Skeletal muscle tissue (tissue), 4 donors: ENCODE data around the gene ADAM17. TPM values are rescaled to one million over a fixed set of nuclear protein-coding genes. Genes with fewer than 3 reads are reported as not detected.
A peak's percentile ranks its signal among the peaks of the same experiment; 100 is the strongest.

Experiments
- H3K27ac ChIP-seq: one replicate; pipeline ENCODE4 v1.7.0; 2013; ENCODE audit warnings: mild to moderate bottlenecking, low read depth, low read length, inconsistent platforms
- H3K27me3 ChIP-seq, 3 donors: one replicate each; pipeline ENCODE4 v1.7.0; 2013; ENCODE audit warnings: low read length in 3 of 3; ENCODE audit not compliant: control insufficient read depth in 3 of 3, insufficient read depth in 3 of 3
- H3K36me3 ChIP-seq, 3 donors: one replicate each; pipeline ENCODE4 v1.7.0; 2013; ENCODE audit warnings: low read length in 3 of 3; ENCODE audit not compliant: control insufficient read depth in 3 of 3, insufficient read depth in 3 of 3
- H3K4me1 ChIP-seq, 3 donors: one replicate each; pipeline ENCODE4 v1.7.0; 2013; ENCODE audit warnings: low read length in 3 of 3, mild to moderate bottlenecking in 3 of 3; ENCODE audit not compliant: control insufficient read depth in 3 of 3, insufficient read depth in 3 of 3
- H3K4me3 ChIP-seq, 3 donors: one replicate each; pipeline ENCODE4 v1.7.0; 2013; ENCODE audit warnings: low read length in 3 of 3
- H3K9ac ChIP-seq, 3 donors: one replicate each; pipeline ENCODE4 v1.7.0; 2013; ENCODE audit warnings: low read length in 3 of 3, mild to moderate bottlenecking in 3 of 3, moderate library complexity in 2 of 3, low read depth in 1 of 3
- H3K9me3 ChIP-seq, 3 donors: one replicate each; pipeline ENCODE4 v1.7.0; 2013; ENCODE audit warnings: low read length in 3 of 3; ENCODE audit not compliant: control insufficient read depth in 3 of 3
- total RNA-seq: library from RNA; depleted of rRNA; stranded (reverse); fragments of >200 nt; gene quantifications from one replicate; pipeline ENCODE4 v1.2.3, GENCODE V29; 2014
- donor health status: Osteomylitis.

ADAM17 gene
- total RNA-seq, 1 donor from 2014 or later: 20.4 TPM

GRCh38 chr2:9477914-9478313 is 77.7 kb downstream of the ADAM17 start:
- no peaks in the 10 kb centered on the region for H3K9me3 ChIP-seq
- no peaks in the 10 kb centered on the region for H3K27me3 ChIP-seq
- H3K36me3 ChIP-seq: peaks cover 25 to 45% (median 37%) of the 10 kb centered on the region in 3 donors
- H3K4me3 ChIP-seq: no peak overlapping the region
- H3K9ac ChIP-seq: no peak overlapping the region
- H3K27ac ChIP-seq: no peak overlapping the region
- H3K4me1 ChIP-seq: peaks cover 9 to 30% (median 27%) of the 10 kb centered on the region in 3 donors

GRCh38 chr2:9474361-9475057 is 81.1 kb downstream of the ADAM17 start, which contains the start of gene IAH1:
IAH1 (plus strand) TSS chr2:9474551; CDS start chr2:9474567, 16 bp downstream.
- H3K4me1 ChIP-seq: peaks cover 9 to 30% (median 27%) of the 10 kb centered on the region in 3 donors
- peak within 1 kb of the TSS; percentile 85 to 92 (median 92) for H3K9ac ChIP-seq
- no peaks in the 10 kb centered on the region for H3K9me3 ChIP-seq
- H3K36me3 ChIP-seq: peaks cover 5 to 22% (median 11%) of the 10 kb centered on the region in 3 donors
- peak within 1 kb of the TSS; percentile 82 for H3K27ac ChIP-seq
- no peaks in the 10 kb centered on the region for H3K27me3 ChIP-seq
- H3K4me3 ChIP-seq: peak within 1 kb of the TSS; percentile 71 to 95 (median 91)

DNA sequence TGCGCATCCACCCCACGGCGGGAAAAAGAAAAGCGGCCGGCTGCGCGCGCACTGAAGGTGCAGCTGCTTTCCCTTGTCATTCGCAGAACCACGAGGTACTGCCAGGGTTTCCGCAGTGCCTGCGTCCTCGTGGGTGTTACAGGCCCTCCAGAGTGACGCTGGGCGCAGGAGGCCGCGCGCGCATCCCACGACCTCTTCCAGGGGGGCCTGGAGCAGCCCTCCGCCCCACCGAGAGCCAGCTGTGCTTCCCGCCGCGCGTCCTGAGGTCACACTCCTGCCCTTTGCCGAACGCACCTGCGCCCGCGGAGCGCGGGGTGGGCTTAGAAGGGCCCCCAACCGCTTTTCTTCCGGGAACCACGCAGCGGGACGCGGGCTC is 81.7 kb downstream of the ADAM17 start:
- Histone ChIP-seq H3K9ac (peak overlapping the region; percentile 85 to 92 (median 92)), H3K9me3 (no peaks in the 10 kb centered on the region), H3K27ac (peak overlapping the region; percentile 82), H3K4me3 (peak overlapping the region; percentile 71 to 95 (median 91)), H3K4me1 (peaks cover 9 to 30% (median 27%) of the 10 kb centered on the region in 3 donors), H3K27me3 (no peaks in the 10 kb centered on the region), H3K36me3 (peaks cover 8 to 22% (median 11%) of the 10 kb centered on the region in 3 donors)

DNA sequence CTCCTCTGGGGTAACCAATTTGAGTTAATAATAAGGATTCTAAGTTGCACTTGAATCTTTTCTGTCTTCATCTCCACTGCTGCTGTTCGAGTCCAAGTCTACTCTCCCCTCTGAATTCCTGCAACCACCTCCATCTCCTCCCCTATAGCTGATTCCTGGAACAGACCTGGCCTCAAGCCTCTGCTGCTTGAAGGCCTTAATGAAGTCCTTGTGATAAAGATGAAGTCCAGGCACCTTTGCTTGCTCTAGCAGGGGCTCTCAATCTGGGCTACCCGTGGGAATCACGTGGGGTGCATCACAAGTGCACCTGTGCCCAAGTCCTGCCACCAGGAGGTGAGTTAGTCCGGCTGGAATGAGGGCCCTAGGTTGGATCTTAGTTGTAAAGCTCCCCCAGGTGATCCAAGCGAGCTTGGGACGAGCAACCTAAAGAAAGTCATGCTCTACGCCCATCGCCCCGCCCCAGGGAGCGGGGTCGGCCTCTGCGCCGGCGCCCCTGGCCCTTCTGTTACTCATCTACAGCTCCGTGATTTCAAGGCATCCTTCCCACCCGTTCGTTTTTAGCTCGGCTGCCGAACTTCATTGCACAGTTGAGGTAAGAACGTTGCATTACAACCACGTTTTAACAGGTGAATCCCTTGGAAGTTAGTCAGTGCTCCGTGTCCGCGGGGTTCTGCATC is 82.2 kb downstream of the ADAM17 start:
- H3K27me3 ChIP-seq: no peaks in the 10 kb centered on the region
- peak overlapping the region; percentile 85 to 92 (median 92) for H3K9ac ChIP-seq
- H3K9me3 ChIP-seq: no peaks in the 10 kb centered on the region
- H3K4me3 ChIP-seq: peak overlapping the region; percentile 71 to 95 (median 91)
- H3K27ac ChIP-seq: peak overlapping the region; percentile 82
- H3K4me1 ChIP-seq: peaks cover 9 to 25% (median 24%) of the 10 kb centered on the region in 3 donors
- H3K36me3 ChIP-seq: peaks cover 8 to 17% (median 10%) of the 10 kb centered on the region in 3 donors

DNA sequence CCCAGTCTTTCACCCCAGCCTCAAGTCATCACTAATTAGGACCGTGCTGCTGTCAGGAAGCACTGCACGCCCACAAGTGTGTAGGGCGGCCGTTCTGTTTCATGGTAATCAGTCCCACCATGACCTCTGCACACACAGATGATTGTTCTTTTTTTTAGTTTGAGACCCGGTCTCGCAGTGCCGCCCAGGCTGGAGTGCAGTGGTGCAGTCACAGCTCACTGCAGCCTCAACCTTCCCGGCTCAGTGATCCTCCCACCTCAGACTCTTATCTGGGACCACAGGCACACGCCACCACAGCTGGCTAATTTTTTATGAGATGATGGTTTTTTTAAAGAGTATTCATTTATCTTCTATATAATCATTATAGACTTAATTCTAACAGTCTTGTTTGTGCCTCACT is 83.1 kb downstream of the ADAM17 start:
- Histone ChIP-seq H3K27me3 (no peaks in the 10 kb centered on the region), H3K36me3 (peaks cover 10 to 22% (median 13%) of the 10 kb centered on the region in 3 donors), H3K9ac (no peak overlapping the region), H3K27ac (no peak overlapping the region), H3K4me3 (no peak overlapping the region), H3K4me1 (peaks cover 9 to 24% (median 22%) of the 10 kb centered on the region in 3 donors), H3K9me3 (no peaks in the 10 kb centered on the region)

DNA sequence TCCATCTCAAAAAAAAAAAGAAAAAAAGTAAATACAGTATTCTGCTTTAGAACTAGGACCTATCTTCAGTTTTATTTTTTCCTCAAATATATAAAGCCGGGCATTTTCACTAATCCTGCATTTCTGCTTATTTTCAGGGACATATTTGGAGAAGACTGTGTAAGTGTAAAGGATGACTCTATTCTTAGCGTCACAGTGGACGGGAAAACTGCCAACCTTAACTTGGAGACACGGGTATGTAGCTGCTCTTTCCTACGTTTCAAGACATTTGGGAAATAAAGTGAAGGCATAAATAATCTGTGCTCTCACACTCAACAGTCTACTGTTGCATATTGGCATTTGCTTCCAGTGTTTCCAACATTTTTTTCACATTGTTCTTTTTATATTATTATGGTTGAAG is 84.4 kb downstream of the ADAM17 start:
- H3K27ac ChIP-seq: no peak overlapping the region
- no peaks in the 10 kb centered on the region for H3K27me3 ChIP-seq
- H3K36me3 ChIP-seq: peaks cover 6 to 15% (median 9%) of the 10 kb centered on the region in 3 donors
- no peaks in the 10 kb centered on the region for H3K9me3 ChIP-seq
- peaks cover 9 to 16% (median 15%) of the 10 kb centered on the region in 3 donors for H3K4me1 ChIP-seq
- no peak overlapping the region for H3K9ac ChIP-seq
- H3K4me3 ChIP-seq: no peak overlapping the region

GRCh38 chr2:9467687-9468086 is 87.9 kb downstream of the ADAM17 start:
- no peak overlapping the region for H3K27ac ChIP-seq
- peak overlapping the region in 1 of 3 donors; percentile 3 for H3K9ac ChIP-seq
- no peaks in the 10 kb centered on the region for H3K4me1 ChIP-seq
- H3K36me3 ChIP-seq: peaks cover 5 to 26% (median 11%) of the 10 kb centered on the region in 3 donors
- H3K27me3 ChIP-seq: no peaks in the 10 kb centered on the region
- no peak overlapping the region for H3K4me3 ChIP-seq
- H3K9me3 ChIP-seq: no peaks in the 10 kb centered on the region

DNA sequence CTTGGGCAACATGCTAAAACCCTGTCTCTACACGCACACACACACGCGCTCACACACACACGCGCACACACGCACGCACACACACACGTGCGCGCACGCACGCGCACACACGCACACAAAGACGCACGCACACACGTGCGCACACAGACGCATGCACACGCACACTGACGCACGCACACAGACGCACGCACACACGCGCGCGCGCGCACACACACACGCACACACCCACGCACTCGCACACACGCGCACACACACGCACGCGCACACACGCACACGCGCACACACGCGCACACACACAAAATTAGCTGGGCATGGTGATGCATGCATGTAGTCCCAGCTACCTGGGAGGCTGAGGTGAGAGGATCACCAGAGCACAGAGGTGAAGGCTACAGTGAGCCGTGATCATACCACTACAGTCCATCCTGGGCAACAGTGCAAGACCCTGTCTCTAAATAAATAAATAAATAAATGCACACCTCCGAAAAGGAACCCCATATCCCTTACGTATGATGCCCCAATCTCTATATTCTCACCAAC is 89.4 kb downstream of the ADAM17 start:
- Histone ChIP-seq H3K4me3 (no peak overlapping the region), H3K4me1 (no peaks in the 10 kb centered on the region), H3K9me3 (no peaks in the 10 kb centered on the region), H3K27ac (no peak overlapping the region), H3K36me3 (peaks cover 5 to 22% (median 17%) of the 10 kb centered on the region in 3 donors), H3K27me3 (no peaks in the 10 kb centered on the region), H3K9ac (no peak overlapping the region)

DNA sequence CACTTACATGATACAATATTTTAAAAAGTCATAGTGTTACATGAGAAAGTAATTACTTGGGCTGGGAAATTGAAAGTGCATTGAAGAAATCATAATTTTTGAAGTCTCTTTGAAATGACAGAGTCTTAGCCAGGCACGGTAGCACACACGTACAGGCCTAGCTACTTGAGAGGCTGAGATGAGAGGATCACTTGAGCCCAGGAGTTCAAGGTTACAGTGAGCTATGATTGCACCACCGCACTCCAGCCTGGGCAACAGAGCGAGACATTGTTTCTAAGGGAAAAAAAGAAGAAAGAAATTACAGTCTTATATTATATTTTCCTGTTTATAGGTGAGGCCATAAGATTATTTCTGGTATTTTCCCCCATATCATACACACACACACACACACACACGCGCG is 90.5 kb downstream of the ADAM17 start:
- H3K4me3 ChIP-seq: no peak overlapping the region
- H3K9me3 ChIP-seq: no peaks in the 10 kb centered on the region
- peaks cover 5 to 24% (median 21%) of the 10 kb centered on the region in 3 donors for H3K36me3 ChIP-seq
- H3K9ac ChIP-seq: no peak overlapping the region
- H3K27ac ChIP-seq: no peak overlapping the region
- no peaks in the 10 kb centered on the region for H3K4me1 ChIP-seq
- H3K27me3 ChIP-seq: no peaks in the 10 kb centered on the region

- Histone ChIP-seq H3K27ac (no peak overlapping the region), H3K9me3 (no peaks in the 10 kb centered on the region), H3K27me3 (no peaks in the 10 kb centered on the region), H3K36me3 (peaks cover 3 to 24% (median 22%) of the 10 kb centered on the region in 3 donors), H3K9ac (no peak overlapping the region), H3K4me1 (no peaks in the 10 kb centered on the region), H3K4me3 (no peak overlapping the region)
Observed at GRCh38 chr2:9463698-9464034, 92.0 kb downstream of the ADAM17 start.
